Keratinocyte (primary cell): ENCODE data around the gene PCDHAC1. TPM values are rescaled to one million over a fixed set of nuclear protein-coding genes. Genes with fewer than 3 reads are reported as not detected.
"Not testable (repeated sequence)": the region's sequence is repeated elsewhere in the genome, so short reads cannot be mapped to it uniquely, and the experiment has no call there.

Source experiments
- DNase-seq: peaks from one replicate; pipeline ENCODE4 v3.0.0-alpha.2; 2011; ENCODE audit warnings: low read depth, missing footprints, low spot score
- FAIRE-seq: peaks from 2 replicates; lab custom pipeline; 2011; peaks lifted over from hg19 to GRCh38; lab: Jason Lieb, UNC
- H2AFZ ChIP-seq: 2 replicates; pipeline ENCODE4 v1.6.0; 2012; ENCODE audit warnings: low read length, control low read depth, inconsistent platforms; ENCODE audit not compliant: control insufficient read depth
- H3K27ac ChIP-seq: 2 replicates; pipeline ENCODE4 v1.5.1; 2011; ENCODE audit warnings: low read length; ENCODE audit not compliant: control insufficient read depth, insufficient read depth
- H3K27me3 ChIP-seq: 3 replicates; pipeline ENCODE4 v1.6.0; 2011; ENCODE audit warnings: low read length; ENCODE audit not compliant: control insufficient read depth, insufficient read depth; ENCODE audit errors: extremely low read depth
- H3K36me3 ChIP-seq, 2 experiments: 2 replicates in 1 of 2; 3 replicates in 1 of 2; pipeline ENCODE4 v1.5.1; 2011; ENCODE audit warnings: low read length in 2 of 2, mild to moderate bottlenecking in 1 of 2; ENCODE audit not compliant: control insufficient read depth in 2 of 2, insufficient read depth in 2 of 2; ENCODE audit errors: extremely low read depth in 1 of 2
- H3K4me1 ChIP-seq: 3 replicates; pipeline ENCODE4 v1.5.1; 2011; ENCODE audit warnings: low read length; ENCODE audit not compliant: control insufficient read depth, insufficient read depth; ENCODE audit errors: extremely low read depth
- H3K4me2 ChIP-seq: 3 replicates; pipeline ENCODE4 v1.6.0; 2011; ENCODE audit warnings: low read depth, low read length; ENCODE audit not compliant: control insufficient read depth, insufficient read depth; ENCODE audit errors: extremely low read depth
- H3K4me3 ChIP-seq, 3 experiments: fragments of 200-600 bp in 1 of 3; sonication (generic) in 1 of 3; 2 replicates in 2 of 3; 3 replicates in 1 of 3; pipeline ENCODE4 v1.5.1; 2011 to 2016; ENCODE audit warnings: low read length in 3 of 3, mild to moderate bottlenecking in 3 of 3, control low read depth in 2 of 3, inconsistent platforms in 1 of 3, low read depth in 1 of 3, mixed read lengths in 1 of 3, mixed run types in 1 of 3, moderate library complexity in 1 of 3; ENCODE audit not compliant: control insufficient read depth in 2 of 3, insufficient read depth in 2 of 3; ENCODE audit errors: extremely low read depth in 1 of 3
- H3K79me2 ChIP-seq: 2 replicates; pipeline ENCODE4 v1.6.0; 2012; ENCODE audit warnings: low read length; ENCODE audit not compliant: control insufficient read depth, insufficient read depth
- H3K9ac ChIP-seq: 3 replicates; pipeline ENCODE4 v1.6.0; 2011; ENCODE audit warnings: low read length; ENCODE audit not compliant: control insufficient read depth, insufficient read depth; ENCODE audit errors: extremely low read depth
- H3K9me1 ChIP-seq: 3 replicates; pipeline ENCODE4 v1.6.0; 2011; ENCODE audit warnings: low read length; ENCODE audit not compliant: control insufficient read depth, insufficient read depth; ENCODE audit errors: extremely low read depth
- H3K9me3 ChIP-seq: 2 replicates; pipeline ENCODE4 v1.5.1; 2012; ENCODE audit warnings: low read depth, low read length; ENCODE audit not compliant: control insufficient read depth
- H4K20me1 ChIP-seq: 3 replicates; pipeline ENCODE4 v1.6.0; 2011; ENCODE audit warnings: low read length; ENCODE audit not compliant: control insufficient read depth, insufficient read depth; ENCODE audit errors: extremely low read depth
- EZH2 ChIP-seq: IDR thresholded peaks from one replicate; pipeline ENCODE4 v1.6.1; 2012; ENCODE audit warnings: inconsistent platforms, mild to moderate bottlenecking, low read length, moderate library complexity
- dilution Hi-C: fragments of 300-500 bp; cut with MboI; formaldehyde crosslinking; loops from one replicate; pipeline ENCODE4 v1.7.0; 2020; ENCODE audit warnings: low sequenced_read_pairs; ENCODE audit not compliant: extremely low pct_ligation_motif_present
- polyA minus RNA-seq, 3 experiments: library from RNA; depleted of rRNA, polyadenylated mRNA; stranded (reverse); fragments of >200 nt; gene quantifications; 1 replicate in 1 of 3; 2 replicates in 1 of 3; 3 replicates in 1 of 3; pipeline ENCODE4 v1.2.3, GENCODE V29; 2011
- polyA plus RNA-seq, 5 experiments: library from polyadenylated mRNA; depleted of rRNA in 3 of 5; stranded (reverse) in 3 of 5; stranded (forward) in 1 of 5; unstranded in 1 of 5; fragments of >200 nt; gene quantifications; 1 replicate in 1 of 5; 2 replicates in 3 of 5; 3 replicates in 1 of 5; pipeline versions ENCODE4 v1.2.1 to v1.2.3, GENCODE V29; 2011 to 2012; ENCODE audit warnings: missing spikeins in 2 of 5, low read depth in 1 of 5, low replicate concordance in 1 of 5
- TF ChIP-seq, protein P1 (sequence below), 3 experiments: IDR thresholded peaks in 1 of 3; conservative IDR thresholded peaks in 1 of 3; optimal IDR thresholded peaks in 1 of 3; 2 replicates in 2 of 3; 3 replicates in 1 of 3; pipeline versions ENCODE3 to v1.5.1; 2011; ENCODE audit warnings: low read length in 3 of 3, mild to moderate bottlenecking in 3 of 3, moderate library complexity in 2 of 3, control low read depth in 1 of 3, inconsistent platforms in 1 of 3; ENCODE audit not compliant: insufficient read depth in 2 of 3; ENCODE audit errors: extremely low read depth in 1 of 3

PCDHAC1 gene, protein sequence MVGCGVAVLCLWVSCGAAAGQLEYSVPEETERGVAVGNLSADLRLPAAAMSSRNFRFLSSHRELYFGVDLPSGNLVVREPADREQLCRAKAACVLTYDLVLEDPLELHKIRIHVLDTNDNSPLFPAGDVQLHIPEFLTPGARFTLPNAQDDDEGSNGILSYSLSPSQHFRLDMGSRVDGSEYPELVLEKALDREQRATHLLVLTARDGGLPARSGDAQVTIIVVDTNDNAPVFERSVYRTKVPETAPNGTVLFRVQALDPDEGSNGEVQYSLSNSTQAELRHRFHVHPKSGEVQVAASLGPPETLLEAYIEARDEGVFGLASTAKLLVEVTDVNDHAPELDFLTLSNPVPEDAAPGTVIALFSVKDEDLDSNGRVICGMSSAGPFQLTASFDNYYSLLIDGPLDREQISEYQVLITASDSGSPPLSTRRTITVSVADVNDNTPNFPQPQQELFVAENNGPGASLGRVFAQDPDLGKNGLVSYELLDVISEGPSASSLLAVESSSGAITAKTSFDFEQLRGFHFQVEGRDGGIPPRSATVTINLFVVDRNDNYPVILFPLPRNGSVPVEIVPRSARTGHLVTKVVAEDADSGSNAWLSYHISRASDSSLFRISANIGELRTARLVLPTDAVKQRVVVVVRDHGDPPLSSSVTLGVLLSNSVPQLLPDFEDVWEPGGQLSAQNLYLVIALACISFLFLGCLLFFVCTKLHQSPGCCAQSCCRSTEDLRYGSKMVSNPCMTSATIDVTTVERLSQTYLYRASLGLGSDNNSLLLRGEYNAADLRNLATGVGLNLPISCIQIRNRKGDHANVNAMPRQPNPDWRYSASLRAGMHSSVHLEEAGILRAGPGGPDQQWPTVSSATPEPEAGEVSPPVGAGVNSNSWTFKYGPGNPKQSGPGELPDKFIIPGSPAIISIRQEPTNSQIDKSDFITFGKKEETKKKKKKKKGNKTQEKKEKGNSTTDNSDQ
- 0.14 to 0.64 TPM (median 0.45 TPM) in 3 replicates for polyA plus RNA-seq
- not detected for polyA plus RNA-seq (2011; ENCODE audit: low read depth)
- 0.17 and 0.36 TPM in 2 replicates for polyA plus RNA-seq (2011; cell fraction: cytosol; rRNA removed)
- polyA plus RNA-seq (2011; cell fraction: nucleus; rRNA removed) = 1.2 and 1.3 TPM in 2 replicates
- 0.16 and 0.17 TPM in 2 replicates for polyA plus RNA-seq (2012; ENCODE audit: low replicate concordance)
- polyA minus RNA-seq = 0.39 to 0.99 TPM (median 0.48 TPM) in 3 replicates
- polyA minus RNA-seq (2011; cell fraction: cytosol; rRNA and poly(A)+ RNA removed) = not detected
- polyA minus RNA-seq (2011; cell fraction: nucleus; rRNA and poly(A)+ RNA removed) = 2.4 and 4.1 TPM in 2 replicates

DNA sequence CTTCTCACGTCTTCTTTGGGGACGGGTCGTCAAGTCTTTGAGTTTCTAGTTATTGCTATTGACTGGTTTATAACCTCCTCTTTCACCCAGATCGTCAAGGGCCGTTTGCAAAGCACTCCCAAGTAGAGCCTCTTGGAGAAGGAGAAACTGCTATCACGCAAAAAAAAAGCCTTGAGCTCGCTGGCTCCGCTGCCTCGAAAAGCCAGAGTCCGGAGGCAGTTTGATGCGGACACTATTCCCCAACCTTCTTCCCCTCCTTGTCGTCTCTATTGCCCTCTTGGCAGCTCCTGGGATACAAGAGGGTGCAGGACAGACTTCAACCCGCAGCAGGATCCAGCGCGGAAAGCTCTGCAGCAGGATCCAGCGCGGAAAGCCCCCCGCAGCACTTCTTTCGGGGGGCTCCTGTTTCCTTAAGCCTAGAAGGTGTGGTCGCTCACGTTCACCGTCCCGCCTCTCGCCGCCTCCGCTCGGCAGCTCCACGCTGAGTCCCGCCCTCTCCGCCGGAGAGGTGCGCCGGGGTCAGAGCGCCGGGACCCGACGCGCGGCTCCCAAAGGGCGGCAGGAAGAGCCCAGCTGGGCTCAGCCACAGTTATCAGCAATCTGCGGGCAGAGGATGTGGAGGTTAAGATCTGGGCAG is at the start of gene PCDHAC1:
Gene PCDHAC1, plus strand, starts transcription at position 494 of the 637 bp plus-strand sequence. CDS start 594 bp downstream, outside the sequence.
- Histone ChIP-seq H3K27me3 (peaks cover 25% of the 10 kb centered on the region), H3K9me3 (peaks cover 6% of the 10 kb centered on the region), H3K4me2 (peak within 1 kb of the TSS; percentile 69), H3K9me1 (no peaks in the 10 kb centered on the region), H3K27ac (no peak within 1 kb of the TSS), H3K36me3 (no peaks in the 10 kb centered on the region), H3K9ac (no peak within 1 kb of the TSS), H3K4me1 (peaks cover 3% of the 10 kb centered on the region), H2AFZ (peak within 1 kb of the TSS; percentile 72), H4K20me1 (no peaks in the 10 kb centered on the region), H3K4me3 (peak within 1 kb of the TSS; percentile 36 to 62 (median 55)), H3K79me2 (no peaks in the 10 kb centered on the region)
- TF ChIP-seq EZH2 = no peak
- TF ChIP-seq, protein P1, sequence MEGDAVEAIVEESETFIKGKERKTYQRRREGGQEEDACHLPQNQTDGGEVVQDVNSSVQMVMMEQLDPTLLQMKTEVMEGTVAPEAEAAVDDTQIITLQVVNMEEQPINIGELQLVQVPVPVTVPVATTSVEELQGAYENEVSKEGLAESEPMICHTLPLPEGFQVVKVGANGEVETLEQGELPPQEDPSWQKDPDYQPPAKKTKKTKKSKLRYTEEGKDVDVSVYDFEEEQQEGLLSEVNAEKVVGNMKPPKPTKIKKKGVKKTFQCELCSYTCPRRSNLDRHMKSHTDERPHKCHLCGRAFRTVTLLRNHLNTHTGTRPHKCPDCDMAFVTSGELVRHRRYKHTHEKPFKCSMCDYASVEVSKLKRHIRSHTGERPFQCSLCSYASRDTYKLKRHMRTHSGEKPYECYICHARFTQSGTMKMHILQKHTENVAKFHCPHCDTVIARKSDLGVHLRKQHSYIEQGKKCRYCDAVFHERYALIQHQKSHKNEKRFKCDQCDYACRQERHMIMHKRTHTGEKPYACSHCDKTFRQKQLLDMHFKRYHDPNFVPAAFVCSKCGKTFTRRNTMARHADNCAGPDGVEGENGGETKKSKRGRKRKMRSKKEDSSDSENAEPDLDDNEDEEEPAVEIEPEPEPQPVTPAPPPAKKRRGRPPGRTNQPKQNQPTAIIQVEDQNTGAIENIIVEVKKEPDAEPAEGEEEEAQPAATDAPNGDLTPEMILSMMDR (optimal IDR thresholded peaks at IDR 0.05 in 1 of 3, IDR thresholded peaks at IDR 0.05 in 1 of 3, conservative IDR thresholded peaks at IDR 0.05 in 1 of 3; ENCODE audit: extremely low read depth in 1 of 3, insufficient read depth in 2 of 3, low read length in 3 of 3) = no peak
- FAIRE-seq (no peak), DNase-seq (no peak)
- dilution Hi-C loops = no loop called here

DNA sequence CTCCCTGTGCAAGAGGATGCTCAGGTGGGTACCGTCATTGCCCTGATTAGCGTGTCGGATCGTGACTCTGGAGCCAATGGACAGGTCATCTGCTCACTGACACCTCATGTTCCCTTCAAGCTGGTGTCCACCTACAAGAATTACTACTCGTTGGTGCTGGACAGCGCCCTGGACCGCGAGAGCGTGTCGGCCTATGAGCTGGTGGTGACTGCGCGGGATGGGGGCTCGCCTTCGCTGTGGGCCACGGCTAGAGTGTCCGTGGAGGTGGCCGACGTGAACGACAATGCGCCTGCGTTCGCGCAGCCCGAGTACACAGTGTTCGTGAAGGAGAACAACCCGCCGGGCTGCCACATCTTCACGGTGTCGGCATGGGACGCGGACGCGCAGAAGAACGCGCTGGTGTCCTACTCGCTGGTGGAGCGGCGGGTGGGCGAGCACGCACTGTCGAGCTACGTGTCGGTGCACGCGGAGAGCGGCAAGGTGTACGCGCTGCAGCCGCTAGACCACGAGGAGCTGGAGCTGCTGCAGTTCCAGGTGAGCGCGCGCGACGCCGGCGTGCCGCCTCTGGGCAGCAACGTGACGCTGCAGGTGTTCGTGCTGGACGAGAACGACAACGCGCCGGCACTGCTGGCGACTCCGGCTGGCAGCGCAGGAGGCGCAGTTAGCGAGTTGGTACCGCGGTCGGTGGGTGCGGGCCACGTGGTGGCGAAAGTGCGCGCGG is 49.4 kb upstream of the PCDHAC1 start:
- H3K36me3 ChIP-seq, H3K27me3 ChIP-seq, H3K9ac ChIP-seq, FAIRE-seq, H3K4me2 ChIP-seq, H3K4me1 ChIP-seq, H3K79me2 ChIP-seq, H4K20me1 ChIP-seq, DNase-seq, dilution Hi-C loops, H3K27ac ChIP-seq, H3K4me3 ChIP-seq, H3K9me1 ChIP-seq, H2AFZ ChIP-seq: not testable (repeated sequence)
- peaks cover 11% of the 10 kb centered on the region for H3K9me3 ChIP-seq
